GM13976 (cell line): ENCODE results near the gene VPS4B.
"Not testable (repeated sequence)": the region's sequence is repeated elsewhere in the genome, so short reads cannot be mapped to it uniquely, and the experiment has no call there.

Experiments
- DNase-seq: peaks from one replicate; pipeline ENCODE4 v3.0.0; 2012; ENCODE audit warnings: low spot score
- CTCF ChIP-seq: IDR thresholded peaks from 2 replicates; pipeline ENCODE4 v1.5.1; 2012; ENCODE audit warnings: borderline replicate concordance, mild to moderate bottlenecking; ENCODE audit not compliant: insufficient read depth; ENCODE audit errors: extremely low read depth, missing control alignments, control extremely low read depth
- in situ Hi-C: fragments of 300-500 bp; cut with MboI; formaldehyde crosslinking; loops from one replicate; pipeline ENCODE4 v1.12.0; 2022; ENCODE audit warnings: low sequenced_read_pairs, mixed read lengths, inconsistent platforms; ENCODE audit not compliant: unreplicated experiment

The VPS4B gene

GRCh38 chr18:63460414-63460813 is 38.1 kb upstream of the VPS4B start:
- in situ Hi-C loops: no loop called here
- no peak for DNase-seq
- no peak for TF ChIP-seq CTCF

GRCh38 chr18:63457977-63458376 is 35.7 kb upstream of the VPS4B start:
- no peak for TF ChIP-seq CTCF
- in situ Hi-C loops: no loop called here
- DNase-seq: no peak

- in situ Hi-C loops: no loop called here
- DNase-seq: no peak
- TF ChIP-seq CTCF: no peak
Measured at GRCh38 chr18:63454497-63454896, 32.2 kb upstream of the VPS4B start.

- in situ Hi-C loops, DNase-seq: not testable (repeated sequence)
Measured at GRCh38 chr18:63452751-63453150, 30.5 kb upstream of the VPS4B start.

- no peak for TF ChIP-seq CTCF
- in situ Hi-C loops: no loop called here
- DNase-seq: no peak
Measured at GRCh38 chr18:63451799-63452660, 29.8 kb upstream of the VPS4B start.

GRCh38 chr18:63449426-63449825 is 27.1 kb upstream of the VPS4B start:
- TF ChIP-seq CTCF: no peak
- no peak for DNase-seq
- in situ Hi-C loops: loop anchor here (10.0 to 25.0 kb wide), 2 partner anchors 312 to 435 kb away; no protein-coding TSS in a partner anchor

- in situ Hi-C loops: loop anchor here (10.0 to 25.0 kb wide), 2 partner anchors 310 to 432 kb away; no protein-coding TSS in a partner anchor
- DNase-seq: no peak
- TF ChIP-seq CTCF: no peak
Measured at GRCh38 chr18:63447066-63447465, 24.8 kb upstream of the VPS4B start.
